Measurements from ENCODE around the gene GRB14. TPM values are rescaled to one million over a fixed set of nuclear protein-coding genes. Genes with fewer than 3 reads are reported as not detected.
"Not testable (repeated sequence)": the region's sequence is repeated elsewhere in the genome, so short reads cannot be mapped to it uniquely, and the experiment has no call there.

GRB14 gene
- total and polyA plus RNA-seq, 5 experiments from 2014 or later: not detected

DNA sequence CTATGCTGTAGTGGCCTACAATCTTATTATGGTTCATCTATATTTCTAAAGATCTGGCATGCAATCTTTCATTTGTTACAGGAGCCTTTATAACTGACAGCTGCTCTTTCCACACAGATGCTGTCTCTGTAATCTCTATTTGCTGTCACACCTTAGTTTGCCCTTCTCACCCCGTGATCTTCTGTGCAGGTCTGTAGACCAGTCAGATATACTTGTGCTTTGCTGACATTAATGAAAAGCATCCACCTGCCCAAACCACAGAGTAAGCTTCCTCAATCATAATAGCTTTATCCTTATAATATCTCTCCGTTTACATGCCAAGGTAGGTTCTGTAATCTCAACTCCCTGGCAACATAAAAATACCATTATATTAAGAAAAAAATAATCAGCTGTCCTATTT, 122.4 kb downstream of the GRB14 start:
- DNase-seq (no peak), ATAC-seq (no peak)
- no peaks in the 10 kb centered on the region for H3K36me3 Mint-ChIP-seq
- peaks cover 0 to under 1% (median 0%) of the 10 kb centered on the region in 5 donors for H3K27me3 Mint-ChIP-seq
- no peak overlapping the region for H3K27ac Mint-ChIP-seq
- no peak overlapping the region for H3K4me3 Mint-ChIP-seq
- POLR2A ChIA-PET: no interaction called here
- H3K4me1 Mint-ChIP-seq: no peaks in the 10 kb centered on the region
- peaks cover 0 to 2% (median 0%) of the 10 kb centered on the region in 9 donors for H3K9me3 Mint-ChIP-seq

DNA sequence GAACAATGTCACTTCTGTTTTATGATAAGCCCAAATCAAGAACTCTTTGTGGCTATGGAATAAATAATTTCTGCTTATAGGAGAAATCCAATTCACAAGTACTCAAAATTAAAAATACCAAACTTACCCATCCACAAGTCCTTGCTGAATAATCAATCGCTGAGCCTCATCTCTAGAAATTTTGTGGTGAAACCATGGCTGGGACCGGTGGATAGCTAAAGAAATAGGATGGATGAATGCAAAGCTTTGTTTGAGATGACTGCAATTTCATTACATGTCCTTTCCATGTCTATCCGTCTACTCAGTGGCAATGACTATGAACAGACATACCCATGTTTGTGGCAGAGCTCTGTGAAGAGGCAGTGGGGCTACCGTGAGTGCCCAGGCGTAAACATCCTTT, 124.4 kb downstream of the GRB14 start:
- no peak for ATAC-seq
- peaks cover 0 to 3% (median 0%) of the 10 kb centered on the region in 5 donors for H3K27me3 Mint-ChIP-seq
- H3K36me3 Mint-ChIP-seq: no peaks in the 10 kb centered on the region
- POLR2A ChIA-PET: no interaction called here
- peaks cover 0 to 2% (median 0%) of the 10 kb centered on the region in 9 donors for H3K9me3 Mint-ChIP-seq
- no peak overlapping the region for H3K4me3 Mint-ChIP-seq
- no peaks in the 10 kb centered on the region for H3K4me1 Mint-ChIP-seq
- DNase-seq: no peak
- H3K27ac Mint-ChIP-seq: no peak overlapping the region

DNA sequence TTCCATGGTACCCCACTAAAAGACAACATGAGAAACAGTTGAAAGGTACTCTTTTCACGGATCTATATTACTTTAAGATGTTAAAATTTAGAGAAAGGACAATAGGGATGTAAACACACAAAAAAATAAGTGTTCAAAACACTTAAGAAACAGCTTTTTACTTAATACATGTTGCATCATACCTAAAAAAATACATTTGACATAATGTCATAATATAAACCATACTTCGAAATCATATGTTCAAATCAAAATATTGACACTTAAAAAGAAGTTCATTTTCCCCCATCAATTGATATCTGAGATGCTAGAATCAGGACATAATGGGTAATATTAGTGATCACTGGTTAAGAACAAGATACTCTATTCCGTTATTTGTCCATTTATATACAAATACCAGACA, 124.9 kb downstream of the GRB14 start:
- Mint-ChIP-seq H3K4me3 (no peak overlapping the region), H3K27ac (no peak overlapping the region), H3K4me1 (no peaks in the 10 kb centered on the region), H3K27me3 (peaks cover 0 to 3% (median 0%) of the 10 kb centered on the region in 5 donors), H3K36me3 (no peaks in the 10 kb centered on the region), H3K9me3 (peaks cover 0 to 2% (median 0%) of the 10 kb centered on the region in 9 donors)
- POLR2A ChIA-PET: no interaction called here
- ATAC-seq: no peak
- no peak for DNase-seq

DNA sequence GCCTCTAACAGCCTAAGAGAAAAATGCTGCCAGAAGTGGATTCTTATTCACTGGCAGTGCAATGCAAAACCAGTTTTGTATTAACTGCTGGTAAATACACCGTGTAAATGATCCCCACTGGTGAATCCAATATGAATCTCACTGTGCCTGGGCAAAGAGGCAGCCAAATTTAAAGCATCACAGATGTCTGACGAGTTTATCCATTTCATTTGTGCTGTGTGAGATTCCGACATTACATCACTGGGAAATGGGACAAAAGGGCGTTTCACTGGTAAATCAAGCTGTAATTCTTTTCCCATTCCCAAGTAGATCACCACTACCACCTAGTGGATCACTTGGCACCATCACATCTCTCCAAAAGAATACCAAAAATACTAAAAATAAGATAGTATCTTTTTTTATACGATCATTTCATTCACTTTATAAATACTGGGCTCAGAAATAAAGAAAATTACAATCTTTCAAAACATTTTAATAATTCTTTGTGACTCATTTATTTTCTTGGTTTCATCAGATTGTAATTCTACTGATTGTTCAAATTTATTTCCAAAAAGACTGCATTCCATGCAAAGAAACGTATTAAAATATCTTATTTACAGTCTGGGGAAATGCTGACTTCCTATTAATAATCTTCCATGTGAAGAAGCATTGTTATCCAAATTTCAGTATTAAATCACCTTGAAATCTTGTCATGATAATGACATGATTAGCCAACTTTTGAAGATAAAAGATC, 125.6 kb downstream of the GRB14 start:
- H3K4me3 Mint-ChIP-seq: no peak overlapping the region
- no peaks in the 10 kb centered on the region for H3K4me1 Mint-ChIP-seq
- peaks cover 0 to 3% (median 0%) of the 10 kb centered on the region in 5 donors for H3K27me3 Mint-ChIP-seq
- H3K9me3 Mint-ChIP-seq: peaks cover 0 to 2% (median 0%) of the 10 kb centered on the region in 9 donors
- DNase-seq (no peak), ATAC-seq (no peak)
- H3K36me3 Mint-ChIP-seq: no peaks in the 10 kb centered on the region
- no peak overlapping the region for H3K27ac Mint-ChIP-seq
- POLR2A ChIA-PET: interaction anchor here (0.6 kb wide), 1 partner anchor 418 kb away, joined by 3 read pairs; no protein-coding TSS in a partner anchor

DNA sequence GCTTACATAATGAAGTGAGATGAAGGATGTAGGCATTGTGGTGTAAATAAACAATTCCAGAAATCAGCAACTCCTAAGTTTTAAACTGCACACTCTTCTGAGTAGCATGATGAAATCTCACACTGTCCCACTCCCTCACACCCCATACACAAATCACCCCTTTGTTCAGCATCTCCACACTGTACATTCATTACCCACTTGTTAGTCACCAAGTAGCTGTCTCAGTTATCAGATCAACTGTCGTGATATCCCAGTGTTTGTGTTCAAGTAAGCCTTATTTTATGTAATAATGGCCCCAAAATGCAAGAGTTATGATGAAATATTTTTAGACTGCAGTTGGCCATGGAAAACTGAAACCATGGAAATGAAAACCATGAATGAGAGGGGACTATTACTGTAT, 135.7 kb downstream of the GRB14 start:
- Mint-ChIP-seq H3K27me3 (peaks cover 0 to 3% (median 0%) of the 10 kb centered on the region in 5 donors), H3K36me3 (no peaks in the 10 kb centered on the region), H3K9me3 (peaks cover 0 to 9% (median 2%) of the 10 kb centered on the region in 9 donors), H3K4me1 (no peaks in the 10 kb centered on the region), H3K27ac (no peak overlapping the region), H3K4me3 (no peak overlapping the region)
- DNase-seq: no peak
- ATAC-seq: no peak
- POLR2A ChIA-PET: no interaction called here

DNA sequence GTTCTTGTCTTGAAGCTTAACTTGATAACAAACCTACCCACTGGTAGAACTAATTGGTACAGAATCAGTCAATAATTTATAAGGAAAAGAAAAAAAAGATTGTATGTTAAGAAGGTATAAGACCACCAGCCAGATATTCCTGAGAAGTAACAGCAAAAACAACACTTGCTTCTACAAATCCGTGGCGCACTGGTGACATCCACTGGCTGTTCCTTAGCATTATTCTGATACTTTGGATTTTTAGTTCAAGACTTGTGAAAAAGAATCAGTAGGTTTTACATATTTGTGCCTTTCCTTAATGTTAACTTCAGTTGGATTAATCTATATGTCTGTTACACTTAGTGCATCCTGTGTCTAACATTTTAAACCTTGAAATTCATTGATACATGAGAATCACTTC, 141.8 kb downstream of the GRB14 start:
- DNase-seq: no peak
- ATAC-seq: no peak
- Mint-ChIP-seq H3K9me3 (peaks cover 0 to 9% (median 2%) of the 10 kb centered on the region in 9 donors), H3K4me3 (no peak overlapping the region), H3K27ac (no peak overlapping the region), H3K4me1 (no peaks in the 10 kb centered on the region), H3K36me3 (no peaks in the 10 kb centered on the region), H3K27me3 (no peaks in the 10 kb centered on the region)
- POLR2A ChIA-PET: no interaction called here

DNA sequence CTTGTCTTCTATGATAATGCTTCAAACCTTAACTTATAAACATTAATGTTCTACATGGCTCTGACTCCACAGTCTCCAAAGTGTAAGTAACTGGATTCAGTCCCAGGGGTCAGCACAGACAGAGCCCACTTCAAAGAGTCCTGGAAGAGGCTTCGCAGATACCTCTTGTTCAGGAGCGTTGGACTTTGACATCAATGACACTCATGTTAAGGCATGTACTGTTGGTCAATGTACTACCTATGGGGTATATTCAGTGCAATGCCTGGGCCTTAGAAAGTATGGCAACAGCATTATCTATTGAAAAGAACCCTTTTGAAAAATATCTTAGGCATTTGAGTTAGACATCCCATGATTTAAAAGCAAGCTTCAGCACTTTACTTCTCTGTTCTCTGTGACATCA, 143.1 kb downstream of the GRB14 start:
- DNase-seq: no peak
- Mint-ChIP-seq H3K4me1 (no peaks in the 10 kb centered on the region), H3K9me3 (peaks cover 0 to 9% (median 2%) of the 10 kb centered on the region in 9 donors), H3K27me3 (no peaks in the 10 kb centered on the region), H3K4me3 (no peak overlapping the region), H3K27ac (no peak overlapping the region), H3K36me3 (no peaks in the 10 kb centered on the region)
- POLR2A ChIA-PET: no interaction called here
- ATAC-seq: no peak

DNA sequence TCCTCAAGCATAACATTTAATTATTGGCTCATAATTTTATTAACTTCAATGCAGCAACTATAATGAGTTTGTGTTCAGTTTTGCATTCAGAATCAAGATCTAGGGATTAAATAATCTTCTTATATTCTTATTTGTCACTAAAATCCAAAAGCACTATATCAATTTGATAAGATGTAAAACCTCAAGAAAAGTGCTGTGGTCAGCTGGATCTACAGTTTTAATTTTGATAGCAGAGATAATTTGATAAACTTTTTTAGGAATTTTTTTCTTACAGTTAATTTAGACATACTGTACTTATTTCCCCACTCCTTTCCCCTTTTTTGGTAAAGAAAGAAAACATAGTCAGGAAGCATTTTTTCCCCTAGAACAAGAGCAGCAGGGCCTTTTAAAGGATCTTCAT, 146.4 kb downstream of the GRB14 start:
- H3K4me1 Mint-ChIP-seq: no peaks in the 10 kb centered on the region
- no peak overlapping the region for H3K4me3 Mint-ChIP-seq
- ATAC-seq (no peak), DNase-seq (no peak)
- no peaks in the 10 kb centered on the region for H3K27me3 Mint-ChIP-seq
- H3K27ac Mint-ChIP-seq: no peak overlapping the region
- POLR2A ChIA-PET: no interaction called here
- peaks cover 0 to 3% (median 0%) of the 10 kb centered on the region in 9 donors for H3K9me3 Mint-ChIP-seq
- H3K36me3 Mint-ChIP-seq: no peaks in the 10 kb centered on the region

DNA sequence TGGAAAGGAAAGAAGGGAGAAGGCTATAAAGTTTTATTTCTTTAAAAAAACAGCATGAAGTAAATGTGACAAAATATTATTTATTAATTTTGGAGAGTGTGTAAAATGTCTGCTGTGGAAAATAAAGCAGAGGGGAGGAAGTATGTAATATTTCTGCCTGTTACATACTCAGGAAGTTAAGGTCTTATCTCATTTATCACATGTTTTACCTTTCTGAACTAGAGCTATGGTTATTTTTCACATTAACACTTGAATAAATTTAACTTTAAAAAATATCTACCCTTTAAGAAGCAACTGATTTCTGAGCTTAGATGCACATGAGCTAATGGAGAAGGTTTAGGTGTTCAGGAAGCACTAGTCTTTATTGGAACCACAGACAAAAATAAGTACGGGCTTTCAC, 148.3 kb downstream of the GRB14 start:
- no peaks in the 10 kb centered on the region for H3K4me1 Mint-ChIP-seq
- ATAC-seq (no peak), DNase-seq (no peak)
- no peak overlapping the region for H3K4me3 Mint-ChIP-seq
- no peak overlapping the region for H3K27ac Mint-ChIP-seq
- H3K9me3 Mint-ChIP-seq: peaks cover 0 to 3% (median 0%) of the 10 kb centered on the region in 9 donors
- POLR2A ChIA-PET: no interaction called here
- no peaks in the 10 kb centered on the region for H3K27me3 Mint-ChIP-seq
- H3K36me3 Mint-ChIP-seq: no peaks in the 10 kb centered on the region

DNA sequence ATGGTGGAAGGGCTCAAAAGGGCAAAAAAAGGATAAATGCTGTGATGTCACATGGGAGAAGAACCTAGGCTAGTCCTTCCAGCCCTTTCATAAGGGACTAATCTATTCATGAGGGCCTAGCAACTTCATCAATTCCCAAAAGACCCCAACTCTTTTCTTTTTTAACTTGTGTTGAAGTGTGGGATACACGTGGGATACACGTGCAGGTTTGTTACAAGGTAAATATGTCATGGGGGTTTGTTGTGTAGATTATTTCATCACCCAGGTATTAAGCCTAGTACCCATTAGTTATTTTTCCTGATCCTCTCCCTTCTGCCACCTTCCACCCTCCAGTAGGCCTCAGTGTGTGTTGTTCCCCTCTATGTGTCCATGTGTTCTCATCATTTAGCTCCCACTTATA, 156.2 kb downstream of the GRB14 start:
- H3K27ac Mint-ChIP-seq, ATAC-seq, H3K4me3 Mint-ChIP-seq, H3K4me1 Mint-ChIP-seq, POLR2A ChIA-PET, DNase-seq, H3K36me3 Mint-ChIP-seq: not testable (repeated sequence)
- Mint-ChIP-seq H3K9me3 (peaks cover 0 to 26% (median 0%) of the 10 kb centered on the region in 9 donors), H3K27me3 (peaks cover 0 to 16% (median 0%) of the 10 kb centered on the region in 5 donors)

DNA sequence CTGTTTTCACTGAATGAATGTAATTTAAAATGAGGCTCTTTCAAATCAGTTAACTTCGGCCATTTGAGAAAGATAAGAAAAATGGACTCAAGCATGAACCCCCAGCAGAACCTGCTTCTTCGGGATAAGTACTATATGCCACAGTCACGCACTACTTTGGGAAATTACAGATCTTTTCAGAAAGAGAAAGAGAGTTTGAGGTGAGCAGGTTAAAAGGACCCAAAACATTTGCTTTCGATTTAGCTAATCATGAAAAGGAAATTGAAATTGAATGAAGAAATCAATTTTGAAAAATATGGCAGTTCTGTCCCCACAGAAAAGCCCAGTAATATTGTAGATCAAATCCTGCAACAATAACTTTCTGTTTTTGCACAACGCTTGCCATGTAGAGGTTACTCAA, 156.9 kb downstream of the GRB14 start:
- Mint-ChIP-seq H3K27ac (no peak overlapping the region), H3K4me1 (no peaks in the 10 kb centered on the region), H3K9me3 (peaks cover 0 to 33% (median 0%) of the 10 kb centered on the region in 9 donors), H3K36me3 (no peaks in the 10 kb centered on the region), H3K4me3 (no peak overlapping the region), H3K27me3 (peaks cover 0 to 18% (median 0%) of the 10 kb centered on the region in 5 donors)
- no peak for DNase-seq
- POLR2A ChIA-PET: no interaction called here
- ATAC-seq: no peak

DNA sequence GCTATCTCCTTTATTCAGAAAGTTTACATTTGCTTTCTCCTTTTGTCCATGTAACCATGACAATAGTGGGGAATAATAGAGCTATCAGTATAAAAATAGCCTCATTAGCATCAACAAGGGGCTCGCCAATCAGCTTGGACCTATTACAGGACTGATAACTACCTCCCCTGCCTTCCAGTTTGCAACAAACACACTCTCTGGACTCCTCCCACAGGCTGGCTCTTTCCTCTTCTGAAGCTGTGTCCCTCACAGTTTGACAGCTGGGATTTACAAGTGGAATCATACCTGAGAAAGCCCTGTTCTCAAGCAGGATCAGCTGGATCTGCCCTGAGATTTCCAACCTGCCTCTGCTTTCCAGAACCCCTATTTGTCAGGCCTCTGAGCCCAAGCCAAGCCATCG, 162.5 kb downstream of the GRB14 start:
- POLR2A ChIA-PET: no interaction called here
- Mint-ChIP-seq H3K4me3 (no peak overlapping the region), H3K27ac (no peak overlapping the region), H3K27me3 (peaks cover 0 to 18% (median 0%) of the 10 kb centered on the region in 5 donors), H3K9me3 (peaks cover 0 to 35% (median 0%) of the 10 kb centered on the region in 9 donors), H3K4me1 (no peaks in the 10 kb centered on the region), H3K36me3 (no peaks in the 10 kb centered on the region)
- no peak for ATAC-seq
- no peak for DNase-seq

DNA sequence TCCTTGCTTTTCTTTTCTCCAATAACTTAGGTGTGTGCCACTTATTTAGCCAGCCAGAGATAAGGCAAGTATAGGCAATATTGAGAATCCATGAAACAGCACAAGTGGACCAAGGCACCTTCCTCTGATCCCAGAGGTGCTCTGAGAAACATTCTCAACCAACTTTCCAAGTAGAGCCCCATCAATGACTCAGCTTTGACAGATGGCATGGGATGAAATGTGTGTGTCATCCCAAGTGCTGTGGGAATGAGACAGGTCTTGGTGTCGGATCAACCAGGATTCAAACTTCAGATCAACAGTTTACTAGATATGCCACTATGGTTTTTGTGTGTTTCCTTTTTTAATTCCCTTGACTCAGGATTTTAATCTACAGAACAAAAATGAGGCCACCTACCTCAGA, 164.0 kb downstream of the GRB14 start:
- Mint-ChIP-seq H3K4me3 (no peak overlapping the region), H3K4me1 (no peaks in the 10 kb centered on the region), H3K27me3 (peaks cover 0 to 17% (median 0%) of the 10 kb centered on the region in 5 donors), H3K27ac (no peak overlapping the region), H3K9me3 (peaks cover 0 to 25% (median 0%) of the 10 kb centered on the region in 9 donors), H3K36me3 (no peaks in the 10 kb centered on the region)
- ATAC-seq (no peak), DNase-seq (no peak)
- POLR2A ChIA-PET: no interaction called here

DNA sequence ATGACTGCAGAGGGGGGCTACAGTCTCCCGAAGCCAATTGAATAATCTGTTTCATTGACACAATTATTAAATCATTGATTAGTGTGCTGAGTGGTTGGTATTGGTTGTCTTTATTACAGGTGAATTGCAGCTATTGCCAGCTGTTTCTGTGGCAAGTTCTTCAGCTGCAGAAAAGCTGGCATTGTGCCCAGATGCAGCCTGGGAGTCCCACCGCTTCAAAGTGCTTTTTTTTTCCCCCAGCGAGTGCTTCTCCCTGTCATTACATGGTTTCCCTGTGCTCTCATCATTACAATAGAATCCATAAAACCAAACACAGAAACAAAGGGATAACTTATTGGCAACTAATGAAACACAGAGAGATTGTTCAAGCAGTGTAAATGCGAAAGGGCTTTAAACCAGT, 164.7 kb downstream of the GRB14 start:
- ATAC-seq: no peak
- POLR2A ChIA-PET: no interaction called here

More for the DNA sequence above, 164.7 kb downstream of the GRB14 start:
- H3K9me3 Mint-ChIP-seq: peaks cover 0 to 18% (median 0%) of the 10 kb centered on the region in 9 donors
- H3K36me3 Mint-ChIP-seq: no peaks in the 10 kb centered on the region
- peaks cover 0 to 10% (median 0%) of the 10 kb centered on the region in 5 donors for H3K27me3 Mint-ChIP-seq
- H3K4me3 Mint-ChIP-seq: no peak overlapping the region
- no peaks in the 10 kb centered on the region for H3K4me1 Mint-ChIP-seq
- no peak overlapping the region for H3K27ac Mint-ChIP-seq
- no peak for DNase-seq
